GM06990 (cell line): Measurements from ENCODE around the gene PRR15.

ENCODE experiments used
- DNase-seq: peaks from one replicate; pipeline ENCODE4 v3.0.0-alpha.2; 2011; ENCODE audit not compliant: insufficient read length; ENCODE audit errors: extremely low read depth
- H3K27me3 ChIP-seq: replicated peaks from 2 replicates; pipeline ENCODE4 v1.6.0; 2011; ENCODE audit warnings: low read length; ENCODE audit not compliant: control insufficient read depth, insufficient read depth
- H3K36me3 ChIP-seq: 2 replicates; pipeline ENCODE4 v1.5.1; 2011; ENCODE audit warnings: low read length; ENCODE audit not compliant: control insufficient read depth, insufficient read depth
- H3K4me3 ChIP-seq: replicated peaks from 2 replicates; pipeline ENCODE4 v1.5.1; 2011; ENCODE audit warnings: low read depth, mild to moderate bottlenecking, control low read depth, low read length
- CTCF ChIP-seq: IDR thresholded peaks from 2 replicates; pipeline ENCODE4 v1.5.1; 2011; ENCODE audit warnings: low read length, control low read depth, mild to moderate bottlenecking, inconsistent platforms; ENCODE audit not compliant: insufficient read depth, poor library complexity, severe bottlenecking

Gene PRR15

GRCh38 chr7:29600661-29601060, 37.0 kb downstream of the PRR15 start:
- Histone ChIP-seq H3K36me3 (no peaks in the 10 kb centered on the region), H3K4me3 (no peak overlapping the region), H3K27me3 (no peaks in the 10 kb centered on the region)
- no peak for DNase-seq
- no peak for TF ChIP-seq CTCF

DNA sequence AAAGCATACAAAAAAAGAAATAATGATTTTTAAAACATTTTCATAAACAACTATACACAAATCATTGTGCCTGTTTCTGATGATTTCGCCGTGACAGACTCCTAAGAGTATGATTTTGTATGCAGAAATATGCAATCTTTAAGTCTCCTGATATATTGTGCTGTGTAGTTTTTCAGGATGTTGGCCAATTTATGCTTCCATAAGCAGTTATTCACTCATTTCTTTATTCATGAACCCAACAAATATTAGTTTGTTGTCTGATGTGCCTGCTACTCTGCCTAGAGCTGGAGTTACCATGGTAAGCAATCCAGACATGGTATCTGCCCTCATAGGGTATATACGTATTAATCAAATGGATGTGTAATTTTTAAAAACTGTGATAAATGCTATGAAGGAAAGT, 40.4 kb downstream of the PRR15 start:
- Histone ChIP-seq H3K27me3 (no peaks in the 10 kb centered on the region; the same call in 1 of the 2 replicates), H3K4me3 (no peak overlapping the region), H3K36me3 (no peaks in the 10 kb centered on the region)
- no peak for TF ChIP-seq CTCF
- DNase-seq = no peak

DNA sequence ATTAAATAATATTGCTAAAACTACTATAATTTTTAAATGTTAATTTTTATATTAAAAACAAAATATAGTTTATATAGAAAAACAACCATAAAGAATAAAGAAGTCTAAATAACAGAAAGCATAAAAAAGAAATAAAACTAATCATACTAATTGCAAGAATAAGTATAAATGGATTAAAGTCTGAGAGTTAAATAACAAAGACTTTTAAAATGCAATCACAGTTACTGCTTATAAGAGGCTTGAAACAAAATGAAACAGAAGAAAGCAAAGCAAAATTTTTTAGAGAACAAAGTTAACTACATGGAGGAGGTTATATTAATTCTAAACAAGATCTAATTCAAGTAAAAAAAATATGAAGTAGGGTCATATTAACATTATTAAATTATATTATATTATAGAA, 41.1 kb downstream of the PRR15 start:
- TF ChIP-seq CTCF = no peak
- Histone ChIP-seq H3K27me3 (no peaks in the 10 kb centered on the region; the same call in 1 of the 2 replicates), H3K4me3 (no peak overlapping the region), H3K36me3 (no peaks in the 10 kb centered on the region)
- DNase-seq = no peak

GRCh38 chr7:29605671-29606070, 42.0 kb downstream of the PRR15 start:
- H3K27me3 ChIP-seq = no peaks in the 10 kb centered on the region; the same call in 1 of the 2 replicates
- no peak for TF ChIP-seq CTCF
- H3K4me3 ChIP-seq = no peak overlapping the region
- no peak for DNase-seq
- H3K36me3 ChIP-seq = no peaks in the 10 kb centered on the region

DNA sequence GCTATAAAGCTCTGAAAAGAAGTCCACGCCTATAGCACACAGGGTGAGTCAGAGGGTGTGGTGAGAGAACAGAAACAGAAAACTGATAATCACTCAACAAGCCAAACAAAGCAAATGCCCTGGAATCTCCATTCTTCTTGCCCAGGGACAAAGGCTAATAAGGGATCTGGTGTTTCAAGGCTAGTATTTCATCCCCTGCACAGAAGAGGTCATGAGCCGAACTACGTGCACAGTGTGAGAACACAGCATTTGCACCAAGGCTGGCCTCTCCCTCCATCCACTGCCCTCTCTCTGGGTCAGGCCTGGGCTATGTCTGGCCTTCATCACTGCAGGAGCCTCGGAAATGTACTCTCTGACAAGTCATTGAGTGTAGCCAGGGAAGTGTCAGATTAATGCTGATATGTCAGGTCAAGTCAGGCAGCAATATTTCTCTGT, 42.7 kb downstream of the PRR15 start:
- TF ChIP-seq CTCF = no peak
- no peaks in the 10 kb centered on the region for H3K36me3 ChIP-seq
- no peak for DNase-seq
- H3K4me3 ChIP-seq = no peak overlapping the region
- H3K27me3 ChIP-seq = no peaks in the 10 kb centered on the region; the same call in 1 of the 2 replicates

DNA sequence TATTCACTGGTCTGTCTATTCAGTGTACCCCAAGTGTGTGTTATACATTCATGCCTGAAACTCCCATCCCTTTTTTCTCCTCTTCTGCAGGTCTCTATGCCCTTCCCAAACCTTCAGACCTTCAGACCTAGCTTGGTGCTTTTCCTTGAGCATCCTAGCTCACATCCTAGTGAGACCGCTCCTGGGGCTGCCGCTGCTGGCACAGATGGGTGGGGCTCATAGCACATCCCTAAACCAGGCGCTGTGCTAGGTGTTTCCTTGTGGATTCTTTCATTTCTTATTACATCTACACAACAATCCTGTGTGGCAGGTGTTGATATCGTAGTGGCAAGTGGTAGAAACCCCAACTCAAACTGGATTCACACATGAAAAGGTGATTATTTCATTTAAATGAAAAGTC, 43.2 kb downstream of the PRR15 start:
- H3K36me3 ChIP-seq = no peaks in the 10 kb centered on the region
- no peak for DNase-seq
- no peak for TF ChIP-seq CTCF
- no peak overlapping the region for H3K4me3 ChIP-seq
- H3K27me3 ChIP-seq = no peaks in the 10 kb centered on the region; the same call in 1 of the 2 replicates
